Panc1 (cell line): ENCODE data around the gene OR51B5. TPM values are rescaled to one million over a fixed set of nuclear protein-coding genes. Genes with fewer than 3 reads are reported as not detected.

Experiments
- ATAC-seq: fragments of 200-7000 bp; cut with Tn5 transposase; 2 replicates; pipeline ENCODE4 v1.9.1; 2020; ENCODE audit warnings: mild to moderate bottlenecking, moderate library complexity
- BruUV-seq: library from RNA; stranded (reverse); fragments of 400-500 nt; replicated peaks from 2 replicates; lab custom pipeline; 2021; lab: Mats Ljungman, UMichigan
- CTCF ChIA-PET: fragments of 300-600 bp; sonication (Branson Sonifier 250); formaldehyde crosslinking; loops from one replicate; lab custom pipeline; 2022; ENCODE audit warnings: antibody characterized with exemption; lab: Charles Lee
- POLR2A ChIA-PET: fragments of 300-600 bp; sonication (Branson Sonifier 250); formaldehyde crosslinking; loops from one replicate; lab custom pipeline; 2022; ENCODE audit warnings: antibody characterized with exemption; lab: Charles Lee
- DNase-seq: peaks from one replicate; pipeline ENCODE4 v3.0.0-alpha.2; 2010; ENCODE audit warnings: low read depth, low spot score
- H3K27ac ChIP-seq: 2 replicates; pipeline ENCODE4 v1.5.1; 2011; ENCODE audit warnings: mild to moderate bottlenecking, low read length, inconsistent platforms
- H3K27me3 ChIP-seq: fragments of 200-500 bp; sonication (Bioruptor generic); 2 replicates; pipeline ENCODE4 v1.6.0; 2014; ENCODE audit warnings: low read length, inconsistent platforms; ENCODE audit not compliant: control insufficient read depth, insufficient read depth
- H3K36me3 ChIP-seq: fragments of 200-500 bp; sonication (Bioruptor generic); 2 replicates; pipeline ENCODE4 v1.5.1; 2014; ENCODE audit warnings: inconsistent platforms, mild to moderate bottlenecking, low read length, moderate library complexity; ENCODE audit not compliant: control insufficient read depth, insufficient read depth
- H3K4me1 ChIP-seq: 2 replicates; pipeline ENCODE4 v1.5.1; 2011; ENCODE audit warnings: inconsistent platforms, mild to moderate bottlenecking, low read length, moderate library complexity; ENCODE audit not compliant: control insufficient read depth, insufficient read depth
- H3K4me3 ChIP-seq, 2 experiments: 2 replicates each; pipeline ENCODE4 v1.5.1; 2011 to 2012; ENCODE audit warnings: low read depth in 2 of 2, low read length in 2 of 2, mild to moderate bottlenecking in 2 of 2, inconsistent platforms in 1 of 2, moderate library complexity in 1 of 2
- H3K9me3 ChIP-seq: fragments of 200-500 bp; sonication (Bioruptor generic); 2 replicates; pipeline ENCODE4 v1.5.1; 2014; ENCODE audit warnings: low read depth, mild to moderate bottlenecking, inconsistent platforms, low read length, moderate library complexity; ENCODE audit not compliant: control insufficient read depth, insufficient read depth
- CTCF ChIP-seq: fragments of 450-650 bp; IDR thresholded peaks from 2 replicates; pipeline ENCODE4 v1.5.1; 2017; ENCODE audit warnings: mild to moderate bottlenecking
- POLR2AphosphoS5 ChIP-seq: IDR thresholded peaks from 2 replicates; pipeline ENCODE4 v1.6.1; 2012; ENCODE audit warnings: mild to moderate bottlenecking, low read depth, low read length, moderate library complexity
- REST ChIP-seq, 2 experiments: IDR thresholded peaks; 2 replicates each; pipeline ENCODE4 v1.6.1; 2011 to 2012; ENCODE audit warnings: low read depth in 2 of 2, control low read depth in 1 of 2, low read length in 1 of 2, mild to moderate bottlenecking in 1 of 2, moderate library complexity in 1 of 2; ENCODE audit not compliant: insufficient read depth in 1 of 2
- SIN3A ChIP-seq: IDR thresholded peaks from 2 replicates; pipeline ENCODE4 v1.6.1; 2012; ENCODE audit warnings: low read depth, mild to moderate bottlenecking, low read length, moderate library complexity, borderline replicate concordance; ENCODE audit not compliant: insufficient read depth
- TCF7L2 ChIP-seq: IDR thresholded peaks from 2 replicates; pipeline ENCODE4 v1.6.1; 2011; ENCODE audit warnings: mild to moderate bottlenecking, low read depth, low read length, inconsistent platforms
- in situ Hi-C: cut with HindIII; loops from 2 replicates; pipeline ENCODE4 v1.10.0; 2016; ENCODE audit warnings: low sequenced_read_pairs, low pct_unique_long_range_greater_than_20kb
- intact Hi-C: fragments of 100-400 bp; cut with micrococcal nuclease; formaldehyde crosslinking; loops from one replicate; pipeline ENCODE4 v1.10.0; 2022; ENCODE audit not compliant: unreplicated experiment
- total RNA-seq: library from RNA; stranded (reverse); gene quantifications from one replicate; pipeline ENCODE4 v1.2.1, GENCODE V29; 2021; ENCODE audit not compliant: unreplicated experiment

Gene OR51B5
- total RNA-seq, 1 experiment from 2014 or later, result not detected

- Histone ChIP-seq H3K4me3 (no peak overlapping the region), H3K36me3 (no peaks in the 10 kb centered on the region), H3K27me3 (no peaks in the 10 kb centered on the region; the same call in 1 of the 2 replicates), H3K4me1 (no peaks in the 10 kb centered on the region), H3K9me3 (no peaks in the 10 kb centered on the region), H3K27ac (no peak overlapping the region)
- BruUV-seq, result no TSS peak
- TF ChIP-seq REST (IDR thresholded peaks at IDR 0.05; ENCODE audit: insufficient read depth in 1 of 2, low read depth in 2 of 2, low read length in 1 of 2) (no peak), TCF7L2 (no peak), CTCF (no peak), POLR2AphosphoS5 (no peak), SIN3A (no peak)
- ChIA-PET POLR2A (no interaction called here), CTCF (no interaction called here)
- no peak for ATAC-seq
- no peak for DNase-seq
- in situ Hi-C loops (no loop called here), intact Hi-C loops (no loop called here)
These were observed 6.2 kb upstream of the OR51B5 start for GRCh38 chr11:5349550-5349949.

- ATAC-seq (no peak), DNase-seq (no peak)
- POLR2A ChIA-PET, result no interaction called here
- CTCF ChIA-PET, result no interaction called here
- no TSS peak for BruUV-seq
- TF ChIP-seq POLR2AphosphoS5 (no peak), REST (IDR thresholded peaks at IDR 0.05; ENCODE audit: insufficient read depth in 1 of 2, low read depth in 2 of 2, low read length in 1 of 2) (no peak), SIN3A (no peak)
- intact Hi-C loops (no loop called here), in situ Hi-C loops (no loop called here)
- no peak overlapping the region for H3K27ac ChIP-seq
- H3K4me1 ChIP-seq, result no peaks in the 10 kb centered on the region
- H3K4me3 ChIP-seq, result no peak overlapping the region
- H3K9me3 ChIP-seq, result no peaks in the 10 kb centered on the region
- no peaks in the 10 kb centered on the region for H3K27me3 ChIP-seq
- no peaks in the 10 kb centered on the region for H3K36me3 ChIP-seq
These were observed 5.3 kb upstream of the OR51B5 start for GRCh38 chr11:5348551-5349194.
